GM12878 (cell line): ENCODE measurements around the gene AOPEP.

Source experiments
- CREB1 ChIP-seq: IDR thresholded peaks from 2 replicates; pipeline ENCODE4 v1.6.1; 2012; ENCODE audit warnings: low read depth, mild to moderate bottlenecking, inconsistent platforms
- CTCF ChIP-seq, 3 experiments: IDR thresholded peaks in 2 of 3; conservative IDR thresholded peaks in 1 of 3; 2 replicates each; pipeline ENCODE4 v1.5.1; 2011; ENCODE audit warnings: low read depth in 3 of 3, low read length in 3 of 3, mild to moderate bottlenecking in 3 of 3, control low read depth in 2 of 3, moderate library complexity in 2 of 3, inconsistent platforms in 1 of 3, mixed read lengths in 1 of 3; ENCODE audit not compliant: control insufficient read depth in 2 of 3, insufficient read depth in 1 of 3; ENCODE audit errors: extremely low read depth in 1 of 3
- NBN ChIP-seq: fragments of 450-650 bp; IDR thresholded peaks from 2 replicates; pipeline ENCODE4 v1.6.1; 2016
- POLR2AphosphoS5 ChIP-seq: IDR thresholded peaks from 2 replicates; pipeline ENCODE4 v1.6.1; 2011; ENCODE audit warnings: mild to moderate bottlenecking, low read length, inconsistent platforms
- SMC3 ChIP-seq: IDR thresholded peaks from 2 replicates; pipeline ENCODE4 v1.6.1; 2011; ENCODE audit warnings: low read length, improper control_type of control experiment, borderline replicate concordance
- ZNF274 ChIP-seq: IDR thresholded peaks from one replicate; pipeline ENCODE4 v1.8.0; 2011; ENCODE audit not compliant: insufficient read length, insufficient read depth

GRCh38 chr9:95038666-95039065 is 312.2 kb downstream of the AOPEP start:
- TF ChIP-seq POLR2AphosphoS5 (no peak), CREB1 (no peak), ZNF274 (no peak), NBN (no peak), CTCF (IDR thresholded peaks at IDR 0.05 in 2 of 3, conservative IDR thresholded peaks at IDR 0.05 in 1 of 3; ENCODE audit: control insufficient read depth in 2 of 3, extremely low read depth in 1 of 3, insufficient read depth in 1 of 3, low read depth in 3 of 3, low read length in 3 of 3) (no peak), SMC3 (no peak)
